ENCODE data around the gene MVP.

- TF ChIP-seq PATZ1 (CRISPR knock-in tag; IDR thresholded peaks at IDR 0.05; ENCODE audit: borderline replicate concordance) (no peak), BACH2 (CRISPR knock-in tag; IDR thresholded peaks at IDR 0.05; ENCODE audit: borderline replicate concordance) (no peak), ZFP3 (CRISPR knock-in tag; IDR thresholded peaks at IDR 0.05) (no peak), ZFP30 (CRISPR knock-in tag; IDR thresholded peaks at IDR 0.05) (no peak), OSR1 (CRISPR knock-in tag; IDR thresholded peaks at IDR 0.05) (no peak), ZNF8 (CRISPR knock-in tag; IDR thresholded peaks at IDR 0.05) (no peak), SNAI2 (CRISPR knock-in tag; IDR thresholded peaks at IDR 0.05) (no peak)
Observed at GRCh38 chr16:29804020-29804419, 16.2 kb upstream of the MVP start.

All from SK-N-SH treated with all-trans-retinoic acid at 6 μM for 48 hours (cell line).